ENCODE results near the gene SIPA1L3. TPM values are rescaled to one million over a fixed set of nuclear protein-coding genes. Genes with fewer than 3 reads are reported as not detected.

SIPA1L3 gene
- total RNA-seq, 1 donor from 2014 or later = 15.0 TPM

- peak; percentile 49 for ATAC-seq
Observed at GRCh38 chr19:38003438-38004185, 96.6 kb downstream of the SIPA1L3 start.

DNA sequence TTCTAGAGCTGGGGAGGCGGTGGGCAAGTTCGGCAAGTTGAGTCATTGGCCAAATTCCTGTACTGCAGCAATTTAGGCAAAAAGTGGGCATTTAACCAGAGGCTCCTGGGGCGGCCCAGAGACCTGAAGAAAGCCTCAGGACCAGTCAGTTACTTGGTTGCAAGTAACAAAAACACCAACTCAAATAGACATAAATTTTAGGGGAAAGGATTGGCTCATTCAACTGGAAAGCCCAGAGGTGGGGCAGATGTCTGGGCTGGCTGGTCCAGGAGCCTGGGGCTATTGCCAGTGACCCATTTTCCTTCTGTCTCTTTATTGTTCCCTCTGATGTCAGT, 97.1 kb downstream of the SIPA1L3 start:
- ATAC-seq = peak; percentile 29

- peak; percentile 97 for ATAC-seq
Observed at GRCh38 chr19:38004521-38005223, 97.7 kb downstream of the SIPA1L3 start.

DNA sequence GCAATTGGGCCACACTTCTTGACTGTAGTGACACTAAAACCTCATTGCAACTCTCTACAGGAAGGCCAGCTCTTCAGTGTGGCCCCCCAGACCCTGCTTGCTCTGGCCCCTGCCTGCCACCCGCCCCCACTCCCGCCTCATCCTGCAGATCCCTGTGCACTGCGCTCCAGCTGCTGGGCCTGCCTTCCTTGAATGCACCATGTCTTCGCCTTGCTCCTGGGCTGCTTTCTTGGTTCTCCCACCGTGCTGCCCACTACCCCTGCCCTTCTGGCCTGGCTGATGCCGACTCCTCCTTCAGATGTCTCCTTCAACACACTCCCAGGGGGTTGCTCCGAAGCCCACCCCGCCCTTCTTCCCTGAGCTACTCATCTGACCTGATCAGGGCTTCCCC, 98.2 kb downstream of the SIPA1L3 start:
- no peak for ATAC-seq

- no peak for ATAC-seq
Observed at GRCh38 chr19:38006361-38007045, 99.5 kb downstream of the SIPA1L3 start.

DNA sequence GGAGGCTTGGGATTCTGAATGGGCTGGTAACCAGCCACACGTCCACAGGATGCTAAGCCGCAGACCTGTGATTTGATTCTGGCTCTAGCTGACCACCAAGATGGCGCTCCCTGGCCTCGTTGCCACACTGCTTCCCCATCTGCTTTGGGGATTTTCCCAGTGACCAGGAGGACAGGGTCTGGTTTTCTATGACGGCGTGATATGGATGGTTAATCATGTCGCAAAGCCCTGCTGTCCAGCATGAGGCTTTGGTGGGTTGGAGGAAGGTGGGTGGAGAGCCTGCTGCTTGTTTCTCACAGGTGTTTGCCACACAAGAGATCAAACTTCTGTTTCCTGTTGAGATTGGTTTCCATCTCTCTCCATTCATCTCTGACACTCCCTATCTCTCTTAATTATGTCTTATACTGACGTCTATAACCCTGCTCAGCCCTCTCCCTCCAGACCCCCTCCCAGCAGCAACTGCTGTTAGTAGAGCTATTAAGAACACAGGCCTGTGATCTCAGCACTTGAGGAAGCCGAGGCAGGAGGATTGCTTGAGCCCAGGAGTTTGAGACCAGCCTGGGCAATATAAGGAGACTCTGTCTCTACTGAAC, 102.7 kb downstream of the SIPA1L3 start:
- ATAC-seq = no peak

- no peak for ATAC-seq
Observed at GRCh38 chr19:38011426-38011825, 104.4 kb downstream of the SIPA1L3 start.

- peak; percentile 38 for ATAC-seq
Observed at GRCh38 chr19:38012290-38012689, 105.3 kb downstream of the SIPA1L3 start.

- no peak for ATAC-seq
Observed at GRCh38 chr19:38012944-38013343, 105.9 kb downstream of the SIPA1L3 start.

DNA sequence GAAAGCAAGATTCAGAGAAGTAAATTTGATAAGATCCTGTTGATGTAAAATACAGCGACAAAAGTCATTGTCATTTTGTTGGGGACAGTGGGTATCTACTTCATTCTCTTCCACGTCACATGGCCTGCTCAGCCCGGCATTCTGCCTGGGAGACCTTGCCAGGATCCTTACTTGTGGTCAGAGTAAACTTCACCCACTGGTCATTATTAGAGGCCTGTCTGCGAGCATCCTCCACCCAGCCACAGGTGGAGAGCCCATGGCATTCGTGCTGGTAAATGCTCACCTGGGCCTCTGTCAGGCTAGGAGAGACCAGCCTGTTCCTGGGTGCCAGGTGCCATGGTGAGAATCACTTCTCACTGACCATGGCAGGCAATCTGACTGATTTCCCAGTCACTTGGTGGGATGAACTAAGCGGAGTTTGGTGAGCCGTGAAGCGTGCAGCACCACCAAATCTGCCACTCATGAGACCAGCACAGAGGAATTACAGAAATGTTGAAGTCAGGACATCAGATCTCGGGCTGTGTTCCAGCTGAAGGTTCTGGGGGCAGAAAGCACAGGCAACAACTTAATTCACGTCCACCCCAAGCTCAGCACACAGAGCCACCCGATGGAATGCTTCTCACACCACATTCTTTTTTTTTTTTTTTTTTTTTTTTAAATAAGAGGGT, 107.0 kb downstream of the SIPA1L3 start:
- ATAC-seq = no peak

DNA sequence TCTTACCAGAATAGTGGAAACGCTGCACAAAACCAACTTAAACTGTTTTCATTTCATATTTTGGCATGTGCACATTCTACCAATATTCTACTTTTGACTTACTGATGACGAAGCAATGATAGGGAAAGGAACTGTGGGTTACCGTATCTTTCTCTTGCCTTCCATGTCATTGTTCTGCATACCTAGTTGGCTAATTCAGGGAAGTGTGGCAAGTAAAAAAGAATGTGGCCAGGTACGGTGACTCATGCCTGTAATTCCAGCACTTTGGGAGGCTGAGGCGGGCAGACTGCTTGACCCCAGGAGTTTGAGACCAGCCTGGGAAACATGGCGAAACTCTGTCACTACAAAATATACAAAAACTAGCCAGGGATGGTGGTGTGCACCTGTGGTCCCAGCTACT, 108.2 kb downstream of the SIPA1L3 start:
- ATAC-seq = no peak

DNA sequence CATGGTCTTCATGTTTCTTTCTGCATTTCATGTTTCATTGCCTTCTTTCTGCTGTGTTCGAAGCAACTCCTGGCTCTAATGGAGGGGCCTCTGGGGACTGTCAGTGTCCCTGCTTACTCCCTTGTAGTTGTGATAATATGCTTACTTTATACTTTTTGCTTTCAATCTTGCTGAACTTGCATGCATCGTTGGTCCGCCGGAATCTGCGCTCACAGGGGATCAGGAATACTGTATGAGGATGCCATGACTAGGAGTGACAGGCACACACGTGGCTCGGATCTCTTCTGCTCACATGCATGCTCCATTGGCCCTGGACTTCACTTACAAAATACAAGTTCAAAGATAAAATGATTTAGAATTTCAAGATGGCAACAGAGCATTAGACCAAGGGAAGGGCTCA, 108.8 kb downstream of the SIPA1L3 start:
- ATAC-seq = no peak

- no peak for ATAC-seq
Observed at GRCh38 chr19:38017401-38018151, 110.6 kb downstream of the SIPA1L3 start.

DNA sequence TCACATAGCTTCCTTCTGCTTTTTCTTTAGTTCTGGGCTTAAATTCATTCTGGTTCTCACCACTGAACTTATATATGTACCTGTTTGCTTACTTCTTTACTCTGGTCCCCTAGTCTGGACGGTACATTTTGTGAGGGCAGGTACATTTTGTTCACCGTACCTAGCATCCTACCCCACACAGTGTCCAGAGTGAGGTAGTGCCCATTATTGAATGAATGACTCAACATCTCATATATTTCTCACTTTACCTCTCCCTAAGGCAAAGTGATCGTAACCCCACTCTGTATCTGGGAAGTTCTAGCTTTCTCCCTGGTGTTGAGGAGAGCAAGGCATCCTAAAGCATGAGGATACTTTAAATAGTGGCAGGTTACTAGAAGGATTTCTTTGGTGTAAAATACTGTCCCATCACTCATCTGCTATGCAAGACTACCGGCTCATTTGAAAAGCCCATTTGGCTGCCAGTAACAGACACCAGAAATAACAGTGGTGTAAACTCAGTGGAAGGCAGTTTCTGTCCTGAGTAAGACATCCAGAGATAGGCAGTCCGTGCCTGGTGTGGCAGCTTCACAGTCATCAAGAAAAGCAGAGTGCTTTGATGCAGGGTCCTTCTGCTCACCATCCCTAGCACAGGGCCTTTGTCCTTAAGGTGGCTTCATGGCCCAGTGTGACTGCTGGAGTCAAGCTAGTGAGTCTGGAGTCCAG, 111.8 kb downstream of the SIPA1L3 start:
- ATAC-seq = no peak

GRCh38 chr19:38019396-38019724, 112.4 kb downstream of the SIPA1L3 start:
- ATAC-seq = no peak

- ATAC-seq = no peak
Observed at GRCh38 chr19:38020311-38020710, 113.3 kb downstream of the SIPA1L3 start.

- no peak for ATAC-seq
Observed at GRCh38 chr19:38021352-38021751, 114.3 kb downstream of the SIPA1L3 start.

DNA sequence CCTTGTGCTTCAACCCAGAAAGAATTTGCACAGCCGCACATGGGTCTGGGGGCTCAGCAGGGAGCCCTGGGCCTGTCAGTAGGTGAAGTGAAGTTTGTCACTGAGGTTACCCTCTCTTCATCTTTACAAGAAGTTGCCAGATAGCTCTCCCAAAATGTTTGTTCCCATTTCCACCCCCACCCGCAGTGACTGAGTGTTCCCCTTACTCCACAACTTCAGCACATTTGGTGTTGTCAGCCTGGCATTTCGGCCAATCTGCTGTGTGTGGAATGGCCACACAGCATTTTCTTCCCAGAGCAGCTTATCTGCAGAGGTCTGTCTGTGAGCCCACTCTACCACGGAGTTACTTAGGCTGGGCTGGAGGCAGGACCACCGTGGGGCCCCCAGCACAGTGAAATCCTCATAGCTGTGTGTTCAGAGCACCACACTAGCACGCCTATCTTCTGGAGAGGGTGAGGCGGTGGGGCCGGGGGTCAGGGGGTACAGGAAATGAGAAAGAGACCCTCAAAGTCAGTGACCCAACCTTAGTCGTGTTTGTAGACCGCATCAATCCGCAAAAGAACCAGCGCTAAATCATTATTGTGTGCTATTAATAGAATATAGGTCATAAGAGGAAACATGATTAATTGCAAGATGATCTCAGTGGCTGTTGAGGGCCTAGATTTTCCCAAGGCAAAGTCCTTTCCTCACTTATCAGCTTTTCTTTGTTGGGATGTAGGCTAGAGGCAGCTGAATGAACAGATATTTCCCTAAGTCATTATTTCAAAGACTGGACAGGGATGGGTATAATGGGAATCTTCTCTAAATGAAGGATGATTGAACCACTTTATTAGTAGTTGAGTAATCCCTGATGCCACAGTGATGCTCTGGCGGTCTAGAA, 116.0 kb downstream of the SIPA1L3 start:
- ATAC-seq = no peak

DNA sequence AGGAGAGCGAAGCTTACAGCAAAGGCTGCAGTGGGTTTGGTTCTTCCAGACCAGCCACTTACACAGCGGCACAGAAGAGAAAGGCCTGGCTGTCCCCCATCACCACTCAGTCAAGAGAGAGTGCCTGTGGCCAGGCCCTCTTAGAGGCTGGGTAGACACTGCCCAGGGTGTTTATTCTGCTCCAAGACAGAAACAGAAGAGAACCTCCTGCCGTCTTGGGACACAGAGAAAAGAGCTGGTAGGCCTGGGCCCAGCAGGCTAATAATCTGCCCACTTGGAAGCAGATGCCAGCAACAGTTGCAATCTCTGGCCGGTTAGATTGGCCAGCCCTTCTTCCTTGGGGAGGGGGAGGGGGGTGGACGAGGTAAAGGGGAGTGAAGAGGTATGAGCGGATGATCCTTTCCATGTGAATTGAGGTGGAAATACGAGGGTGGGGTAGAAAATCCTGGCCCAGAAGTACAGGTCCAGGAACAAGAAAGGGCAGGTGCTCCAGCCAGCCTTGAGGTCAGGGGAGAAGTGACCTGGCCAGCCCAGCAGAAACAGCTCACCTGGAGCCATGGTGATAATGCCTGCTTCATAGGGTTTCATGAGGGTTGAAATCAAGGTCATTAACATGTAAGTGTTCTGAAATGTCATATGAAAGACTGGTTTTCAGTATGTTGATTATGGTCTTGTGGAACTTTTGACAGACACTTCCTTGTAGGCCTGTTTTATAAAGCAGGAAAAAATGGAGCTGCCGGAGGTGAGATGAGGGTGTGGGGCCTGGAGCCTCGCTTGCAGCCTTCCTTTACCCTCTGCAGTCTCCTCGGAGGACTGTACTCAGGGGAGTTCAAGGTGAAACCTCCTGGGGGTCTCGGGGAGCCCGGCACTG, 116.9 kb downstream of the SIPA1L3 start:
- ATAC-seq = peak; percentile 70

All from esophagus mucosa (tissue), 1 donor.